Subcutaneous abdominal adipose tissue (tissue), 5 donors: Measurements from ENCODE around the gene TNRC6C.

ENCODE experiments used
- H3K27ac ChIP-seq: one replicate; pipeline ENCODE4 v1.7.0; 2013; ENCODE audit warnings: low read depth, mild to moderate bottlenecking, inconsistent platforms, low read length, moderate library complexity
- H3K27me3 ChIP-seq, 5 donors: one replicate each; pipeline ENCODE4 v1.7.0; 2013; ENCODE audit warnings: low read length in 5 of 5, inconsistent platforms in 1 of 5; ENCODE audit not compliant: control insufficient read depth in 5 of 5, insufficient read depth in 4 of 5
- H3K36me3 ChIP-seq, 5 donors: one replicate each; pipeline ENCODE4 v1.7.0; 2013; ENCODE audit warnings: low read length in 5 of 5; ENCODE audit not compliant: control insufficient read depth in 5 of 5, insufficient read depth in 5 of 5
- H3K4me1 ChIP-seq, 5 donors: one replicate each; pipeline ENCODE4 v1.7.0; 2013; ENCODE audit warnings: low read length in 5 of 5, mild to moderate bottlenecking in 3 of 5, moderate library complexity in 1 of 5; ENCODE audit not compliant: control insufficient read depth in 5 of 5, insufficient read depth in 5 of 5
- H3K4me3 ChIP-seq, 5 donors: one replicate each; pipeline ENCODE4 v1.7.0; 2013; ENCODE audit warnings: low read length in 5 of 5, low read depth in 1 of 5
- H3K9ac ChIP-seq, 5 donors: one replicate each; pipeline ENCODE4 v1.7.0; 2013; ENCODE audit warnings: low read length in 5 of 5, mild to moderate bottlenecking in 4 of 5, moderate library complexity in 3 of 5
- H3K9me3 ChIP-seq, 5 donors: one replicate each; pipeline ENCODE4 v1.7.0; 2013; ENCODE audit warnings: low read length in 5 of 5; ENCODE audit not compliant: control insufficient read depth in 5 of 5
- donor health status: healthy.
- donor health status: healthy.
- donor health status: healthy.
- donor health status: healthy.
- donor health status: healthy.

TNRC6C gene

GRCh38 chr17:78092794-78093324 lies 134.4 kb downstream of the TNRC6C start:
- no peaks in the 10 kb centered on the region for H3K9me3 ChIP-seq
- H3K4me1 ChIP-seq = peaks cover 0 to 8% (median 0%) of the 10 kb centered on the region in 5 donors
- H3K27me3 ChIP-seq = no peaks in the 10 kb centered on the region
- no peak overlapping the region for H3K4me3 ChIP-seq
- H3K27ac ChIP-seq = no peak overlapping the region
- peaks cover 14 to 94% (median 83%) of the 10 kb centered on the region in 5 donors for H3K36me3 ChIP-seq
- H3K9ac ChIP-seq = no peak overlapping the region

- no peak overlapping the region for H3K27ac ChIP-seq
- H3K27me3 ChIP-seq = no peaks in the 10 kb centered on the region
- H3K9me3 ChIP-seq = no peaks in the 10 kb centered on the region
- peaks cover 0 to 2% (median 0%) of the 10 kb centered on the region in 5 donors for H3K4me1 ChIP-seq
- no peak overlapping the region for H3K4me3 ChIP-seq
- H3K36me3 ChIP-seq = peaks cover 9 to 97% (median 88%) of the 10 kb centered on the region in 5 donors
- no peak overlapping the region for H3K9ac ChIP-seq
Observed at GRCh38 chr17:78095035-78095434, 136.5 kb downstream of the TNRC6C start.

- Histone ChIP-seq H3K4me1 (peaks cover 0 to 4% (median 0%) of the 10 kb centered on the region in 5 donors), H3K27me3 (no peaks in the 10 kb centered on the region), H3K9me3 (no peaks in the 10 kb centered on the region), H3K27ac (no peak overlapping the region), H3K9ac (no peak overlapping the region), H3K36me3 (peaks cover 9 to 92% (median 86%) of the 10 kb centered on the region in 5 donors), H3K4me3 (no peak overlapping the region)
Observed at GRCh38 chr17:78096093-78096492, 137.6 kb downstream of the TNRC6C start.

- Histone ChIP-seq H3K9me3 (no peaks in the 10 kb centered on the region), H3K27me3 (no peaks in the 10 kb centered on the region), H3K9ac (no peak overlapping the region), H3K27ac (no peak overlapping the region), H3K4me1 (peaks cover 0 to 7% (median 4%) of the 10 kb centered on the region in 5 donors), H3K36me3 (peaks cover 4 to 84% (median 77%) of the 10 kb centered on the region in 5 donors), H3K4me3 (no peak overlapping the region)
Observed at GRCh38 chr17:78101112-78101511, 142.6 kb downstream of the TNRC6C start.

- no peaks in the 10 kb centered on the region for H3K9me3 ChIP-seq
- peaks cover 4 to 82% (median 73%) of the 10 kb centered on the region in 5 donors for H3K36me3 ChIP-seq
- no peaks in the 10 kb centered on the region for H3K27me3 ChIP-seq
- no peak overlapping the region for H3K9ac ChIP-seq
- H3K4me3 ChIP-seq = no peak overlapping the region
- peaks cover 0 to 7% (median 4%) of the 10 kb centered on the region in 5 donors for H3K4me1 ChIP-seq
- no peak overlapping the region for H3K27ac ChIP-seq
Observed at GRCh38 chr17:78101542-78101941, 143.0 kb downstream of the TNRC6C start.

GRCh38 chr17:78103311-78103710 lies 144.8 kb downstream of the TNRC6C start:
- H3K36me3 ChIP-seq = peaks cover 4 to 66% (median 60%) of the 10 kb centered on the region in 5 donors
- no peak overlapping the region for H3K27ac ChIP-seq
- no peak overlapping the region for H3K4me3 ChIP-seq
- H3K9ac ChIP-seq = no peak overlapping the region
- no peaks in the 10 kb centered on the region for H3K27me3 ChIP-seq
- no peaks in the 10 kb centered on the region for H3K9me3 ChIP-seq
- H3K4me1 ChIP-seq = peaks cover 0 to 8% (median 5%) of the 10 kb centered on the region in 5 donors

GRCh38 chr17:78104540-78104941 lies 146.0 kb downstream of the TNRC6C start:
- Histone ChIP-seq H3K27ac (no peak overlapping the region), H3K27me3 (no peaks in the 10 kb centered on the region), H3K36me3 (peaks cover 4 to 66% (median 59%) of the 10 kb centered on the region in 5 donors), H3K4me1 (peaks cover 0 to 8% (median 5%) of the 10 kb centered on the region in 5 donors), H3K4me3 (no peak overlapping the region), H3K9me3 (no peaks in the 10 kb centered on the region), H3K9ac (no peak overlapping the region)

- Histone ChIP-seq H3K9me3 (no peaks in the 10 kb centered on the region), H3K36me3 (peaks cover 4 to 63% (median 58%) of the 10 kb centered on the region in 5 donors), H3K4me3 (no peak overlapping the region), H3K27ac (no peak overlapping the region), H3K9ac (no peak overlapping the region), H3K27me3 (no peaks in the 10 kb centered on the region), H3K4me1 (peaks cover 0 to 8% (median 5%) of the 10 kb centered on the region in 5 donors)
Observed at GRCh38 chr17:78105101-78105500, 146.6 kb downstream of the TNRC6C start.

- Histone ChIP-seq H3K9ac (no peak overlapping the region), H3K36me3 (peaks cover 4 to 63% (median 59%) of the 10 kb centered on the region in 5 donors), H3K27ac (no peak overlapping the region), H3K4me3 (no peak overlapping the region), H3K9me3 (no peaks in the 10 kb centered on the region), H3K27me3 (no peaks in the 10 kb centered on the region), H3K4me1 (peaks cover 0 to 8% (median 5%) of the 10 kb centered on the region in 5 donors)
Observed at GRCh38 chr17:78105551-78105950, 147.0 kb downstream of the TNRC6C start.

GRCh38 chr17:78106211-78106610 lies 147.7 kb downstream of the TNRC6C start:
- H3K27me3 ChIP-seq = no peaks in the 10 kb centered on the region
- peaks cover 0 to 8% (median 2%) of the 10 kb centered on the region in 5 donors for H3K4me1 ChIP-seq
- H3K9me3 ChIP-seq = no peaks in the 10 kb centered on the region
- no peak overlapping the region for H3K9ac ChIP-seq
- no peak overlapping the region for H3K27ac ChIP-seq
- H3K4me3 ChIP-seq = no peak overlapping the region
- H3K36me3 ChIP-seq = peaks cover 4 to 70% (median 64%) of the 10 kb centered on the region in 5 donors
